Parathyroid adenoma (tissue), 2 donors: ENCODE data around the gene IKZF5.

Experiments
- H2AFZ ChIP-seq: fragments of 300-600 bp; sonication (generic); one replicate; pipeline ENCODE4 v1.7.0; 2017; ENCODE audit warnings: antibody characterized with exemption, mild to moderate bottlenecking
- H3K27ac ChIP-seq: fragments of 300-600 bp; sonication (generic); one replicate; pipeline ENCODE4 v1.7.0; 2017
- H3K27me3 ChIP-seq: fragments of 300-600 bp; sonication (generic); one replicate; pipeline ENCODE4 v1.7.0; 2017; ENCODE audit warnings: low read length; ENCODE audit not compliant: control insufficient read depth, insufficient read depth
- H3K36me3 ChIP-seq: fragments of 300-600 bp; sonication (generic); one replicate; pipeline ENCODE4 v1.7.0; 2017; ENCODE audit warnings: low read length; ENCODE audit not compliant: control insufficient read depth, insufficient read depth
- H3K4me1 ChIP-seq: fragments of 300-600 bp; sonication (generic); one replicate; pipeline ENCODE4 v1.7.0; 2017; ENCODE audit warnings: control low read depth
- H3K4me2 ChIP-seq: fragments of 300-600 bp; sonication (generic); one replicate; pipeline ENCODE4 v1.7.0; 2017; ENCODE audit warnings: low read length
- H3K4me3 ChIP-seq: fragments of 300-600 bp; sonication (generic); one replicate; pipeline ENCODE4 v1.7.0; 2017; ENCODE audit warnings: low read depth, low read length
- H3K79me2 ChIP-seq: fragments of 300-600 bp; sonication (generic); one replicate; pipeline ENCODE4 v1.7.0; 2017; ENCODE audit warnings: control low read depth
- H3K9ac ChIP-seq: fragments of 300-600 bp; sonication (generic); one replicate; pipeline ENCODE4 v1.7.0; 2017; ENCODE audit warnings: mild to moderate bottlenecking
- H3K9me3 ChIP-seq: fragments of 300-600 bp; sonication (generic); one replicate; pipeline ENCODE4 v1.7.0; 2017; ENCODE audit warnings: low read length; ENCODE audit not compliant: control insufficient read depth
- CTCF ChIP-seq: fragments of 300-600 bp; sonication (generic); IDR thresholded peaks from one replicate; pipeline ENCODE4 v1.7.0; 2017; ENCODE audit warnings: antibody characterized with exemption, mild to moderate bottlenecking
- donor health status: primary hyperparathyroidism.

The IKZF5 gene

GRCh38 chr10:123008355-123009104, at the start of gene IKZF5, which contains the start of gene ACADSB:
Gene IKZF5 (minus strand): TSS chr10:123008795. CDS start chr10:122998625, 10,170 bp downstream.
Gene ACADSB (plus strand): TSS chr10:123009006. CDS start chr10:123009030, 24 bp downstream.
- peak within 1 kb of the TSS; percentile 68 for H3K27ac ChIP-seq
- H3K36me3 ChIP-seq: no peaks in the 10 kb centered on the region
- H3K4me2 ChIP-seq: peak within 1 kb of the TSS; percentile 85
- H3K79me2 ChIP-seq: peaks cover 41% of the 10 kb centered on the region
- no peaks in the 10 kb centered on the region for H3K4me1 ChIP-seq
- no peaks in the 10 kb centered on the region for H3K9me3 ChIP-seq
- peak within 1 kb of the TSS; percentile 81 for H3K9ac ChIP-seq
- H2AFZ ChIP-seq: peak within 1 kb of the TSS; percentile 83
- TF ChIP-seq CTCF: no peak
- H3K27me3 ChIP-seq: no peaks in the 10 kb centered on the region
- peak within 1 kb of the TSS; percentile 84 for H3K4me3 ChIP-seq

- Histone ChIP-seq H3K4me3 (no peak overlapping the region), H3K9me3 (no peaks in the 10 kb centered on the region), H3K27ac (no peak overlapping the region), H3K27me3 (no peaks in the 10 kb centered on the region), H3K4me1 (no peaks in the 10 kb centered on the region), H3K79me2 (no peaks in the 10 kb centered on the region), H3K36me3 (no peaks in the 10 kb centered on the region), H3K9ac (no peak overlapping the region), H2AFZ (no peak overlapping the region), H3K4me2 (no peak overlapping the region)
- TF ChIP-seq CTCF: no peak
Measured at GRCh38 chr10:123057968-123058367, 49.4 kb upstream of the IKZF5 start.

GRCh38 chr10:123045961-123046731, 37.6 kb upstream of the IKZF5 start:
- no peaks in the 10 kb centered on the region for H3K79me2 ChIP-seq
- H3K27ac ChIP-seq: no peak overlapping the region
- H3K4me1 ChIP-seq: no peaks in the 10 kb centered on the region
- no peak for TF ChIP-seq CTCF
- H3K36me3 ChIP-seq: no peaks in the 10 kb centered on the region
- no peak overlapping the region for H3K4me2 ChIP-seq
- no peak overlapping the region for H3K4me3 ChIP-seq
- no peaks in the 10 kb centered on the region for H3K27me3 ChIP-seq
- no peaks in the 10 kb centered on the region for H3K9me3 ChIP-seq
- no peak overlapping the region for H2AFZ ChIP-seq
- H3K9ac ChIP-seq: no peak overlapping the region

DNA sequence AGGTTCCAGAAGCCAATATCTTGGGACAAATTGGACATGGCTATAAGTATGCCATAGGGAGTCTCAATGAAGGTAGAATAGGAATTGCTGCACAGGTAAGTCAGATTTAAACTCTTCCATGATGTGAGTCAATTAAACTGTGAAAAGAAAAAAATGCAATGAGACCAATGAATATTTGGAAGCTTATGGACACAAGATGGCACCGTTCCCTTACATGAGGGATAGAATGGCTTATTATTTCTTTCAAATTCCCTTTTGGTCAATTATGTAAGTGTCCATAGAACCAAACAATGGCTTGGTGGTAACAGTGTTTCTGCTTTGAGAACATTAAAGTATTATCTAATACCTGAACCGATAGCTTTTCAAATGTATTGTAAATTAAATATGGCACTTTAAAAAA, 35.8 kb upstream of the IKZF5 start:
- Histone ChIP-seq H3K9me3 (no peaks in the 10 kb centered on the region), H3K79me2 (no peaks in the 10 kb centered on the region), H3K4me3 (no peak overlapping the region), H3K36me3 (no peaks in the 10 kb centered on the region), H3K9ac (no peak overlapping the region), H3K27me3 (no peaks in the 10 kb centered on the region), H3K4me1 (no peaks in the 10 kb centered on the region), H3K4me2 (no peak overlapping the region), H3K27ac (no peak overlapping the region), H2AFZ (no peak overlapping the region)
- TF ChIP-seq CTCF: no peak
